Left ventricle myocardium inferior (tissue), 1 donor: Measurements from ENCODE around the gene ZBTB46. TPM values are rescaled to one million over a fixed set of nuclear protein-coding genes. Genes with fewer than 3 reads are reported as not detected.

Experiments
- DNase-seq: peaks from one replicate; pipeline ENCODE4 v3.0.0-alpha.2; 2020
- H3K27ac ChIP-seq: fragments of 200-600 bp; replicated peaks from 2 replicates; pipeline ENCODE4 v1.8.0; 2021
- H3K27me3 ChIP-seq: fragments of 200-600 bp; 2 replicates; pipeline ENCODE4 v1.8.0; 2021; ENCODE audit warnings: low read depth
- H3K36me3 ChIP-seq: fragments of 200-600 bp; 2 replicates; pipeline ENCODE4 v1.8.0; 2021
- H3K4me1 ChIP-seq: fragments of 200-600 bp; 2 replicates; pipeline ENCODE4 v1.8.0; 2021
- H3K4me3 ChIP-seq: fragments of 200-600 bp; 2 replicates; pipeline ENCODE4 v1.8.0; 2021; ENCODE audit warnings: mild to moderate bottlenecking, moderate library complexity
- H3K9me3 ChIP-seq: fragments of 200-600 bp; replicated peaks from 2 replicates; pipeline ENCODE4 v1.8.0; 2021
- intact Hi-C: fragments of 100-400 bp; cut with micrococcal nuclease; formaldehyde crosslinking; loops from one replicate; pipeline ENCODE4 v1.11.0; 2022
- total RNA-seq: library from RNA; stranded (reverse); fragmentation: NEBNext Ultra II Directional; extraction: Animal tissue kit (Norgen Biotek cat#: 25700); gene quantifications from one replicate; pipeline ENCODE4 v1.2.1, GENCODE V29; 2021
- TF ChIP-seq, protein P1 (sequence below): fragments of 200-600 bp; IDR thresholded peaks from 2 replicates; pipeline ENCODE4 v1.8.0; 2021; ENCODE audit warnings: antibody characterized with exemption, mild to moderate bottlenecking, borderline replicate concordance
- donor health status: DM: no; HTN: yes; CAD: no; lungs with severe emphysema.

The ZBTB46 gene
- total RNA-seq, 1 donor from 2014 or later = 13.6 TPM

- H3K27ac ChIP-seq = no peak overlapping the region
- H3K4me3 ChIP-seq = no peak overlapping the region
- H3K27me3 ChIP-seq = no peaks in the 10 kb centered on the region
- intact Hi-C loops = loop anchor here (10.0 kb wide), 1 partner anchor 53 kb away; the partner anchor contains the start of genes ABHD16B and TPD52L2
- peaks cover 4% of the 10 kb centered on the region for H3K36me3 ChIP-seq
- TF ChIP-seq, protein P1, sequence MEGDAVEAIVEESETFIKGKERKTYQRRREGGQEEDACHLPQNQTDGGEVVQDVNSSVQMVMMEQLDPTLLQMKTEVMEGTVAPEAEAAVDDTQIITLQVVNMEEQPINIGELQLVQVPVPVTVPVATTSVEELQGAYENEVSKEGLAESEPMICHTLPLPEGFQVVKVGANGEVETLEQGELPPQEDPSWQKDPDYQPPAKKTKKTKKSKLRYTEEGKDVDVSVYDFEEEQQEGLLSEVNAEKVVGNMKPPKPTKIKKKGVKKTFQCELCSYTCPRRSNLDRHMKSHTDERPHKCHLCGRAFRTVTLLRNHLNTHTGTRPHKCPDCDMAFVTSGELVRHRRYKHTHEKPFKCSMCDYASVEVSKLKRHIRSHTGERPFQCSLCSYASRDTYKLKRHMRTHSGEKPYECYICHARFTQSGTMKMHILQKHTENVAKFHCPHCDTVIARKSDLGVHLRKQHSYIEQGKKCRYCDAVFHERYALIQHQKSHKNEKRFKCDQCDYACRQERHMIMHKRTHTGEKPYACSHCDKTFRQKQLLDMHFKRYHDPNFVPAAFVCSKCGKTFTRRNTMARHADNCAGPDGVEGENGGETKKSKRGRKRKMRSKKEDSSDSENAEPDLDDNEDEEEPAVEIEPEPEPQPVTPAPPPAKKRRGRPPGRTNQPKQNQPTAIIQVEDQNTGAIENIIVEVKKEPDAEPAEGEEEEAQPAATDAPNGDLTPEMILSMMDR = no peak
- no peaks in the 10 kb centered on the region for H3K9me3 ChIP-seq
- no peak for DNase-seq
- peaks cover 51% of the 10 kb centered on the region for H3K4me1 ChIP-seq
Measured at GRCh38 chr20:63811491-63811875, 19.6 kb downstream of the ZBTB46 start.

DNA sequence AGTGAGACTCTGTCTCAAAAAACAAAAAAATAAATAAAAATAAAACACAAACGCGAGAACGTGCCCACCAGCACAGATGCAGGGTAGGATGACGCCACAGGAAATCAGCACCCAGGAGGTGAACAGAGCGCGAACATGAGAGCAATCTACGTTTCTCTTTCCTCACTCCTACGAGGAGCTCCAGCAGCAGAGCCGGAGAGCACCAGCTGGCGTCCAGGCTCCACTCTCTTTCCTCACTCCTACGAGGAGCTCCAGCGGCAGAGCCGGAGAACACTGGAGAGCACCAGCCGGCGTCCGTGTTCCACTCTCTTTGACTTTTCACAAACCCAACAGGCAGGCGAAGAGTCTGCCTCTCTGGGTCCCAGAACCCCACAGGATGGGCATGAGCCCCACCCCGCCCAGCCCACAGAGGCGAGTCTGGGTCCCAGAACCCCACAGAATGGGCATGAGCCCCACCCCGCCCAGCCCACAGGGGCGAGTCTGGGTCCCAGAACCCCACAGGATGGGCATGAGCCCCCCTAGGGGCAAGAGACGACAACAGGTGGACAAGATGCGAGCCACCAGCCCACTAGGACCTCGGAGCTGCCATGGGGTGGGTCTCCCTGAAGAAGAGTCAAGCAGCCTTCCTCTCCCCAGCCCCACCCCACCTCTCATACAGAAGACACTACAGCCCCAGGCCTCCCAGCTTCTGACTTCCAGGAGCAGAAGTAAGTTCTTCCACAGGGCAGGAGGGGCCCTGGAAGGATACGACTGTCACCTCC is 20.2 kb downstream of the ZBTB46 start:
- H3K27ac ChIP-seq = peak overlapping the region; percentile 27
- TF ChIP-seq, protein P1 = no peak
- H3K4me3 ChIP-seq = no peak overlapping the region
- DNase-seq = no peak
- intact Hi-C loops = loop anchor here (10.0 kb wide), 1 partner anchor 54 kb away; the partner anchor contains the start of genes ABHD16B and TPD52L2
- H3K4me1 ChIP-seq = peaks cover 46% of the 10 kb centered on the region
- no peaks in the 10 kb centered on the region for H3K9me3 ChIP-seq
- no peaks in the 10 kb centered on the region for H3K27me3 ChIP-seq
- peaks cover 4% of the 10 kb centered on the region for H3K36me3 ChIP-seq

DNA sequence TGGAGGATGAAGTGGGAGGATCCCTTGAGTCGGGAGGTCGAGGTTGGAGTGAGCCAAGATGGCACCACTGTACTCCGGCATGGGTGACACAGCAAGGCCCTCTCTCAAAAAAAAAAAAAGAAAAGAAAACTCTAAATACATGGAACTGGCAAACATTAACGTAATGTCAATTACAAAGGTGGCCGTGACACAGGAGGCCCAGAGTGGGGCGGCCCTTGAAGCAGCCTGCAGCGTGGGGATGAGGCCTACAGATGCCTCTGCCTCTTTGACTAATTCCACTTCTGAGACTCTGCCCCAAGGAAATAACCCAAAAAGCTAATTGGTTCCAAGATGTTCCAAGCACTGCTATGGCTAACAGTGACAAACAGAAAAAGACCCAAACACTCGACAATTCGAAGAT is 21.2 kb downstream of the ZBTB46 start:
- Histone ChIP-seq H3K4me3 (no peak overlapping the region), H3K27ac (no peak overlapping the region), H3K9me3 (no peaks in the 10 kb centered on the region), H3K36me3 (peaks cover 4% of the 10 kb centered on the region), H3K27me3 (no peaks in the 10 kb centered on the region), H3K4me1 (peaks cover 48% of the 10 kb centered on the region)
- TF ChIP-seq, protein P1 = no peak
- intact Hi-C loops = loop anchor here (10.0 kb wide), 1 partner anchor 55 kb away; the partner anchor contains the start of genes ABHD16B and TPD52L2
- no peak for DNase-seq

- H3K4me1 ChIP-seq = peaks cover 48% of the 10 kb centered on the region
- H3K27me3 ChIP-seq = no peaks in the 10 kb centered on the region
- intact Hi-C loops = no loop called here
- H3K9me3 ChIP-seq = no peaks in the 10 kb centered on the region
- TF ChIP-seq, protein P1 = no peak
- H3K36me3 ChIP-seq = peaks cover 4% of the 10 kb centered on the region
- H3K4me3 ChIP-seq = no peak overlapping the region
- H3K27ac ChIP-seq = no peak overlapping the region
- DNase-seq = no peak
Measured at GRCh38 chr20:63808964-63809674, 21.9 kb downstream of the ZBTB46 start.

GRCh38 chr20:63808145-63808724 is 22.8 kb downstream of the ZBTB46 start:
- TF ChIP-seq, protein P1 = no peak
- DNase-seq = no peak
- Histone ChIP-seq H3K4me3 (no peak overlapping the region), H3K4me1 (peaks cover 50% of the 10 kb centered on the region), H3K36me3 (peaks cover 6% of the 10 kb centered on the region), H3K27me3 (no peaks in the 10 kb centered on the region), H3K27ac (no peak overlapping the region), H3K9me3 (no peaks in the 10 kb centered on the region)
- intact Hi-C loops = no loop called here
